Liver (tissue), 9 donors: ENCODE measurements around the gene PARD6B. TPM values are rescaled to one million over a fixed set of nuclear protein-coding genes. Genes with fewer than 3 reads are reported as not detected.

Source experiments
- DNase-seq: peaks from one replicate; pipeline ENCODE4 v3.0.0-alpha.2; 2017; ENCODE audit warnings: low spot score
- H3K27ac ChIP-seq, 2 donors: one replicate each; pipeline ENCODE4 v1.7.0; 2013; ENCODE audit warnings: inconsistent platforms in 2 of 2, low read length in 2 of 2, control low read depth in 1 of 2, low read depth in 1 of 2, mild to moderate bottlenecking in 1 of 2
- H3K27me3 ChIP-seq, 4 donors: one replicate each; pipeline versions ENCODE4 v1.6.1 to v1.7.0; 2013; ENCODE audit warnings: low read length in 3 of 4, inconsistent platforms in 1 of 4, mild to moderate bottlenecking in 1 of 4, moderate library complexity in 1 of 4; ENCODE audit not compliant: control insufficient read depth in 4 of 4, insufficient read depth in 4 of 4
- H3K36me3 ChIP-seq, 4 donors: one replicate each; pipeline versions ENCODE4 v1.6.1 to v1.7.0; 2013; ENCODE audit warnings: low read length in 3 of 4, mild to moderate bottlenecking in 3 of 4, low read depth in 1 of 4, moderate library complexity in 1 of 4; ENCODE audit not compliant: control insufficient read depth in 4 of 4, insufficient read depth in 3 of 4
- H3K4me1 ChIP-seq, 4 donors: one replicate each; pipeline versions ENCODE4 v1.6.1 to v1.7.0; 2013; ENCODE audit warnings: low read length in 3 of 4, mild to moderate bottlenecking in 3 of 4, moderate library complexity in 1 of 4; ENCODE audit not compliant: control insufficient read depth in 4 of 4, insufficient read depth in 4 of 4
- H3K4me3 ChIP-seq, 3 donors: one replicate each; pipeline versions ENCODE4 v1.6.1 to v1.7.0; 2013; ENCODE audit warnings: low read length in 3 of 3, control low read depth in 1 of 3, low read depth in 1 of 3, mild to moderate bottlenecking in 1 of 3
- H3K9ac ChIP-seq, 2 donors: one replicate each; pipeline ENCODE4 v1.7.0; 2013; ENCODE audit warnings: low read length in 2 of 2, mild to moderate bottlenecking in 2 of 2, moderate library complexity in 2 of 2, control low read depth in 1 of 2, low read depth in 1 of 2
- H3K9me3 ChIP-seq, 4 donors: one replicate each; pipeline versions ENCODE4 v1.6.1 to v1.7.0; 2013; ENCODE audit warnings: low read length in 3 of 4; ENCODE audit not compliant: control insufficient read depth in 4 of 4
- EGR1 ChIP-seq, 2 donors: IDR thresholded peaks; 2 replicates each; pipeline ENCODE4 v1.6.1; 2016 to 2018; ENCODE audit warnings: antibody characterized with exemption in 2 of 2, low read depth in 2 of 2
- HNF4G ChIP-seq: IDR thresholded peaks from 2 replicates; pipeline ENCODE4 v1.6.1; 2016; ENCODE audit warnings: antibody characterized with exemption
- JUND ChIP-seq, 2 donors: IDR thresholded peaks; 2 replicates each; pipeline ENCODE4 v1.6.1; 2016; ENCODE audit warnings: antibody characterized with exemption in 2 of 2
- MAX ChIP-seq: IDR thresholded peaks from 2 replicates; pipeline ENCODE4 v1.6.1; 2016; ENCODE audit warnings: antibody characterized with exemption
- WGBS: extraction: QIAGEN DNeasy Blood & Tissue Kit; methylation state at CpG from one replicate; pipeline ENCODE4 v1.1.7; 2013; 5-methylcytosine and 5-hydroxymethylcytosine counted together
- polyA plus RNA-seq, 2 donors: library from polyadenylated mRNA; stranded (reverse) in 1 of 2; unstranded in 1 of 2; fragments of 200-250 nt in 1 of 2; fragments of >200 nt in 1 of 2; fragmentation: Nextera tagmentation in 1 of 2; extraction: Ambion mirVana in 1 of 2; gene quantifications; one replicate each; pipeline versions ENCODE4 v1.2.1 to v1.2.3, GENCODE V29; 2013 to 2015
- total RNA-seq, 2 donors: library from RNA; depleted of rRNA; stranded (reverse); fragments of >200 nt; gene quantifications; one replicate each; pipeline ENCODE4 v1.2.3, GENCODE V29; 2014
- TF ChIP-seq, protein P1 (sequence below): IDR thresholded peaks from 2 replicates; pipeline ENCODE4 v1.6.1; 2016; ENCODE audit warnings: antibody characterized with exemption
- TF ChIP-seq, protein P2 (sequence below): fragments of 150-350 bp; IDR thresholded peaks from 2 replicates; pipeline ENCODE4 v1.5.1; 2017; ENCODE audit warnings: improper control_type of control experiment, low read depth, low read length; ENCODE audit not compliant: missing input control
- TF ChIP-seq, protein P3 (sequence below): IDR thresholded peaks from 2 replicates; pipeline ENCODE4 v1.6.1; 2016; ENCODE audit warnings: antibody characterized with exemption
- TF ChIP-seq, protein P4 (sequence below): IDR thresholded peaks from 2 replicates; pipeline ENCODE4 v1.6.1; 2016; ENCODE audit warnings: antibody characterized with exemption, mild to moderate bottlenecking
- donor health status: healthy.
- donor health status: healthy.
- donor health status: healthy.
- donor health status: healthy.
- donor health status: healthy.

The PARD6B gene
- total and polyA plus RNA-seq, 4 donors, result 1.2 to 8.8 (median 5.9) TPM

DNA sequence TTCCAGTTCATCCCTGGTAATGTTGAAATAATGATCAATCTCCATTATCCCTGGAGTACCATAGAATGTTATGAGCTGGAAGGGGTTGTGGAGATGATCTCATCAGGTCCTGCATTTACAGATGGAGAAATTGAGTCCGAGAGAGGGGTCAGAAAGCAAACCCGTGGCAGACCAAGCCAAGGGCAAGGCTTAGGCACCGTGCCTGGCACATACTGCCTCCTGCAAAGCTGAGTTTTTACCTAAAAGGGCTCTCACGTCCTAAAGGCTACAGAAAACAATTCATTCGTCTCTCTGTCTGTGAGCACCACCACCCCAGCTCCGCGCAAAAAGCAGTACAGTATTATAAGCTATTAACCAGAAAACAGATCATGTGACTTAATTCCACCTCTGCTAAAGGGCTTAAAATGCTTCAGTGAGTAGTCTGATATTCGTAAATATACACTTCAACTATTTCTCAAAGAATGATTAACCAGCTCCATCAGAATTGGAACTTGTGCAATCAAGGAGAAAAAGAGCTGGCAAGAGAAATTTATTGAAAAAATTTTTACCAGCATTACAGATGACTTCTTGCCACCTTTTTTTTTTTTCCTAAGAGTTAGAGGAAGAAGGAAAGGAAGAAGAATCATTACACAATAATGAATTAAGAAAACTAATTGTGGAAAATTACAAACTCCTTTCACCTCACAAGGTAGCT, 3.4 kb upstream of the PARD6B start (continued):
- peak in 1 of 2 donors; percentile 42 for TF ChIP-seq JUND (IDR thresholded peaks at IDR 0.05)
- TF ChIP-seq, protein P1, sequence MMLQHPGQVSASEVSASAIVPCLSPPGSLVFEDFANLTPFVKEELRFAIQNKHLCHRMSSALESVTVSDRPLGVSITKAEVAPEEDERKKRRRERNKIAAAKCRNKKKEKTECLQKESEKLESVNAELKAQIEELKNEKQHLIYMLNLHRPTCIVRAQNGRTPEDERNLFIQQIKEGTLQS, result no peak

- peak overlapping the region in 1 of 2 donors; percentile 16 for H3K9ac ChIP-seq
- no peak overlapping the region for H3K4me3 ChIP-seq
- TF ChIP-seq, protein P1, result no peak
- TF ChIP-seq EGR1 (IDR thresholded peaks at IDR 0.05; ENCODE audit: low read depth in 2 of 2), result no peak
- TF ChIP-seq JUND (IDR thresholded peaks at IDR 0.05), result no peak
- no peak for TF ChIP-seq MAX
- TF ChIP-seq, protein P2, sequence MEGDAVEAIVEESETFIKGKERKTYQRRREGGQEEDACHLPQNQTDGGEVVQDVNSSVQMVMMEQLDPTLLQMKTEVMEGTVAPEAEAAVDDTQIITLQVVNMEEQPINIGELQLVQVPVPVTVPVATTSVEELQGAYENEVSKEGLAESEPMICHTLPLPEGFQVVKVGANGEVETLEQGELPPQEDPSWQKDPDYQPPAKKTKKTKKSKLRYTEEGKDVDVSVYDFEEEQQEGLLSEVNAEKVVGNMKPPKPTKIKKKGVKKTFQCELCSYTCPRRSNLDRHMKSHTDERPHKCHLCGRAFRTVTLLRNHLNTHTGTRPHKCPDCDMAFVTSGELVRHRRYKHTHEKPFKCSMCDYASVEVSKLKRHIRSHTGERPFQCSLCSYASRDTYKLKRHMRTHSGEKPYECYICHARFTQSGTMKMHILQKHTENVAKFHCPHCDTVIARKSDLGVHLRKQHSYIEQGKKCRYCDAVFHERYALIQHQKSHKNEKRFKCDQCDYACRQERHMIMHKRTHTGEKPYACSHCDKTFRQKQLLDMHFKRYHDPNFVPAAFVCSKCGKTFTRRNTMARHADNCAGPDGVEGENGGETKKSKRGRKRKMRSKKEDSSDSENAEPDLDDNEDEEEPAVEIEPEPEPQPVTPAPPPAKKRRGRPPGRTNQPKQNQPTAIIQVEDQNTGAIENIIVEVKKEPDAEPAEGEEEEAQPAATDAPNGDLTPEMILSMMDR, result no peak
- TF ChIP-seq, protein P3, sequence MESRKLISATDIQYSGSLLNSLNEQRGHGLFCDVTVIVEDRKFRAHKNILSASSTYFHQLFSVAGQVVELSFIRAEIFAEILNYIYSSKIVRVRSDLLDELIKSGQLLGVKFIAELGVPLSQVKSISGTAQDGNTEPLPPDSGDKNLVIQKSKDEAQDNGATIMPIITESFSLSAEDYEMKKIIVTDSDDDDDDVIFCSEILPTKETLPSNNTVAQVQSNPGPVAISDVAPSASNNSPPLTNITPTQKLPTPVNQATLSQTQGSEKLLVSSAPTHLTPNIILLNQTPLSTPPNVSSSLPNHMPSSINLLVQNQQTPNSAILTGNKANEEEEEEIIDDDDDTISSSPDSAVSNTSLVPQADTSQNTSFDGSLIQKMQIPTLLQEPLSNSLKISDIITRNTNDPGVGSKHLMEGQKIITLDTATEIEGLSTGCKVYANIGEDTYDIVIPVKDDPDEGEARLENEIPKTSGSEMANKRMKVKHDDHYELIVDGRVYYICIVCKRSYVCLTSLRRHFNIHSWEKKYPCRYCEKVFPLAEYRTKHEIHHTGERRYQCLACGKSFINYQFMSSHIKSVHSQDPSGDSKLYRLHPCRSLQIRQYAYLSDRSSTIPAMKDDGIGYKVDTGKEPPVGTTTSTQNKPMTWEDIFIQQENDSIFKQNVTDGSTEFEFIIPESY, result no peak
- no peak for TF ChIP-seq HNF4G
- TF ChIP-seq, protein P4, sequence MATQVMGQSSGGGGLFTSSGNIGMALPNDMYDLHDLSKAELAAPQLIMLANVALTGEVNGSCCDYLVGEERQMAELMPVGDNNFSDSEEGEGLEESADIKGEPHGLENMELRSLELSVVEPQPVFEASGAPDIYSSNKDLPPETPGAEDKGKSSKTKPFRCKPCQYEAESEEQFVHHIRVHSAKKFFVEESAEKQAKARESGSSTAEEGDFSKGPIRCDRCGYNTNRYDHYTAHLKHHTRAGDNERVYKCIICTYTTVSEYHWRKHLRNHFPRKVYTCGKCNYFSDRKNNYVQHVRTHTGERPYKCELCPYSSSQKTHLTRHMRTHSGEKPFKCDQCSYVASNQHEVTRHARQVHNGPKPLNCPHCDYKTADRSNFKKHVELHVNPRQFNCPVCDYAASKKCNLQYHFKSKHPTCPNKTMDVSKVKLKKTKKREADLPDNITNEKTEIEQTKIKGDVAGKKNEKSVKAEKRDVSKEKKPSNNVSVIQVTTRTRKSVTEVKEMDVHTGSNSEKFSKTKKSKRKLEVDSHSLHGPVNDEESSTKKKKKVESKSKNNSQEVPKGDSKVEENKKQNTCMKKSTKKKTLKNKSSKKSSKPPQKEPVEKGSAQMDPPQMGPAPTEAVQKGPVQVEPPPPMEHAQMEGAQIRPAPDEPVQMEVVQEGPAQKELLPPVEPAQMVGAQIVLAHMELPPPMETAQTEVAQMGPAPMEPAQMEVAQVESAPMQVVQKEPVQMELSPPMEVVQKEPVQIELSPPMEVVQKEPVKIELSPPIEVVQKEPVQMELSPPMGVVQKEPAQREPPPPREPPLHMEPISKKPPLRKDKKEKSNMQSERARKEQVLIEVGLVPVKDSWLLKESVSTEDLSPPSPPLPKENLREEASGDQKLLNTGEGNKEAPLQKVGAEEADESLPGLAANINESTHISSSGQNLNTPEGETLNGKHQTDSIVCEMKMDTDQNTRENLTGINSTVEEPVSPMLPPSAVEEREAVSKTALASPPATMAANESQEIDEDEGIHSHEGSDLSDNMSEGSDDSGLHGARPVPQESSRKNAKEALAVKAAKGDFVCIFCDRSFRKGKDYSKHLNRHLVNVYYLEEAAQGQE, result no peak
Observed at GRCh38 chr20:50728486-50728980, 2.8 kb upstream of the PARD6B start.

More at GRCh38 chr20:50728486-50728980, 2.8 kb upstream of the PARD6B start:
- Histone ChIP-seq H3K36me3 (no peaks in the 10 kb centered on the region), H3K9me3 (no peaks in the 10 kb centered on the region), H3K27me3 (no peaks in the 10 kb centered on the region), H3K4me1 (peaks cover 11 to 58% (median 36%) of the 10 kb centered on the region in 4 donors), H3K27ac (peak overlapping the region; percentile 70 to 87)
- DNase-seq, result no peak
- 67% methylated on average over 4 of the region's 4 CpGs for WGBS
